Measurements from ENCODE around the gene SCN1B. TPM values are rescaled to one million over a fixed set of nuclear protein-coding genes. Genes with fewer than 3 reads are reported as not detected.
A peak's percentile ranks its signal among the peaks of the same experiment; 100 is the strongest.

The SCN1B gene
- total and polyA plus RNA-seq, 2 of the 13 experiments (the other 11 are each of a cell fraction or from before 2014, with no cell fraction given): 2.7 to 20.1 TPM

DNA sequence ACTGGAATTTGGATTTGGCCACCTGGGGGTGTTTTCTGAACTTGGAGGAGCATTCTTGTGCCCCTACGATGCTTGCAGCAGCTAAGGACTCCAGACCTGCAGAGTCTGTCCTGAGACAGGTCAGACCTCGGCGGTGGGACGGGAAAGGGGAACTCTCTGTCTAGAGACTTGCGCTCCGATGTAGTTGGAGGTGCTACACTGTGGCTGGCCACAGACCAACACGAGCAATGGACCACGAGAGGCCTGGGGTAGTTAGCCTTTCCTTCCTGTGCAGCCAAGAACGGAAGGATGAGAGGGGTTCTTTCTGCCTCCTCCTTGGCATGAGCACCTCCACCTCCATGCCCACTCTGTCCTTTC lies 36.0 kb upstream of the SCN1B start (continued):
- TF ChIP-seq JARID2 (CRISPR knock-in tag; IDR thresholded peaks at IDR 0.05; ENCODE audit: insufficient replicate concordance) (no peak), SOX13 (IDR thresholded peaks at IDR 0.05) (0 out of 2 replicates have a peak, but pooled peaks have one; percentile 3), SOX13 (CRISPR knock-in tag; conservative IDR thresholded peaks at IDR 0.05 in 1 of 2, IDR thresholded peaks at IDR 0.05 in 1 of 2) (no peak), AKAP8 (CRISPR knock-in tag; IDR thresholded peaks at IDR 0.05) (peak; percentile 5; the same call in 1 of the 2 replicates), SRY (CRISPR knock-in tag; IDR thresholded peaks at IDR 0.05) (peak; percentile 11; the same call in 1 of the 2 replicates), ZNF333 (CRISPR knock-in tag; IDR thresholded peaks at IDR 0.05; ENCODE audit: borderline replicate concordance) (0 out of 2 replicates have a peak, but pooled peaks have one; percentile 23)
- TF ChIP-seq, protein P1, sequence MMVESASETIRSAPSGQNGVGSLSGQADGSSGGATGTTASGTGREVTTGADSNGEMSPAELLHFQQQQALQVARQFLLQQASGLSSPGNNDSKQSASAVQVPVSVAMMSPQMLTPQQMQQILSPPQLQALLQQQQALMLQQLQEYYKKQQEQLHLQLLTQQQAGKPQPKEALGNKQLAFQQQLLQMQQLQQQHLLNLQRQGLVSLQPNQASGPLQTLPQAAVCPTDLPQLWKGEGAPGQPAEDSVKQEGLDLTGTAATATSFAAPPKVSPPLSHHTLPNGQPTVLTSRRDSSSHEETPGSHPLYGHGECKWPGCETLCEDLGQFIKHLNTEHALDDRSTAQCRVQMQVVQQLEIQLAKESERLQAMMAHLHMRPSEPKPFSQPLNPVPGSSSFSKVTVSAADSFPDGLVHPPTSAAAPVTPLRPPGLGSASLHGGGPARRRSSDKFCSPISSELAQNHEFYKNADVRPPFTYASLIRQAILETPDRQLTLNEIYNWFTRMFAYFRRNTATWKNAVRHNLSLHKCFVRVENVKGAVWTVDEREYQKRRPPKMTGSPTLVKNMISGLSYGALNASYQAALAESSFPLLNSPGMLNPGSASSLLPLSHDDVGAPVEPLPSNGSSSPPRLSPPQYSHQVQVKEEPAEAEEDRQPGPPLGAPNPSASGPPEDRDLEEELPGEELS (CRISPR knock-in tag; IDR thresholded peaks at IDR 0.05): no peak
- TF ChIP-seq, protein P2, sequence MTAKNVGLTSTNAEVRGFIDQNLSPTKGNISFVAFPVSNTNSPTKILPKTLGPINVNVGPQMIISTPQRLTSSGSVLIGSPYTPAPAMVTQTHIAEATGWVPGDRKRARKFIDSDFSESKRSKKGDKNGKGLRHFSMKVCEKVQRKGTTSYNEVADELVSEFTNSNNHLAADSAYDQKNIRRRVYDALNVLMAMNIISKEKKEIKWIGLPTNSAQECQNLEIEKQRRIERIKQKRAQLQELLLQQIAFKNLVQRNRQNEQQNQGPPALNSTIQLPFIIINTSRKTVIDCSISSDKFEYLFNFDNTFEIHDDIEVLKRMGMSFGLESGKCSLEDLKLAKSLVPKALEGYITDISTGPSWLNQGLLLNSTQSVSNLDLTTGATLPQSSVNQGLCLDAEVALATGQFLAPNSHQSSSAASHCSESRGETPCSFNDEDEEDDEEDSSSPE (CRISPR knock-in tag; IDR thresholded peaks at IDR 0.05): no peak
